ENCODE results near the gene PISD.

Gene PISD

DNA sequence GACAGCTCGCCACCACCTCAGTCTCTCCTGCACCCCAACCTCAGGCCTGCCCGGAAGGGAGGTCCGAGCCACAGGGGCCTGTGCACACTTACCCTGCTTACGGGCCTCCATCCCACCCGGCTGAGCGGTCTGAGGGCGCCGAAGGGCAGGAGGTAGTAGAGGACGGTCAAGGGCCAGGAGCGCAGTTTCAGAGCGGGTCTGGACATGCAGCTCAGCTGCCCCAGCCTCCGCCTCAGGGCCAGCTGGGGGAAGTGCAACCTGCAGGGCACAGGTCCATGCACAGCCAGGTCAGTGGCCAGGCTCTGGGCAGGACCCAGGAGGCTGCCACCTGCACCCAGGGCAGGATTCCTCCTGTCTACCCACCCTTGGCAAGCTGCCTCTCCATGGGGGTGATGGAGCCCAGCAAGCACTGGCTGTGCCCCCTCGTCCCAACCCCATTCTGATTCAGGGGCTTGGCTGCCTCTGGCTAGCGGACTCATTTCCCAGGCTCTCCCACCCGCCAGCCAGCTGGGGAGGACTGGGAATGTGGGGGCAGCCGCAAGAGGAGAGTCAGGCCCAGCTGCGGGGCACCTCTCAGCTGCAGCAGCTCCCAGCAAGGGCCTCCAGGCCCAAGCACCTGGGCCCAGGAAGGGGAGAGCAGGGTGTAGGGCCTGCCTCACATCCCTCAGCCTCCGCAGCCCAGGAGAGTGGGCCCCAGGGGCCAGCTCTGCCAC lies 38.3 kb downstream of the PISD start:
- H3K4me3 ChIP-seq (ENCODE audit: low read depth, low read length): no peak overlapping the region
- TF ChIP-seq, protein P1, sequence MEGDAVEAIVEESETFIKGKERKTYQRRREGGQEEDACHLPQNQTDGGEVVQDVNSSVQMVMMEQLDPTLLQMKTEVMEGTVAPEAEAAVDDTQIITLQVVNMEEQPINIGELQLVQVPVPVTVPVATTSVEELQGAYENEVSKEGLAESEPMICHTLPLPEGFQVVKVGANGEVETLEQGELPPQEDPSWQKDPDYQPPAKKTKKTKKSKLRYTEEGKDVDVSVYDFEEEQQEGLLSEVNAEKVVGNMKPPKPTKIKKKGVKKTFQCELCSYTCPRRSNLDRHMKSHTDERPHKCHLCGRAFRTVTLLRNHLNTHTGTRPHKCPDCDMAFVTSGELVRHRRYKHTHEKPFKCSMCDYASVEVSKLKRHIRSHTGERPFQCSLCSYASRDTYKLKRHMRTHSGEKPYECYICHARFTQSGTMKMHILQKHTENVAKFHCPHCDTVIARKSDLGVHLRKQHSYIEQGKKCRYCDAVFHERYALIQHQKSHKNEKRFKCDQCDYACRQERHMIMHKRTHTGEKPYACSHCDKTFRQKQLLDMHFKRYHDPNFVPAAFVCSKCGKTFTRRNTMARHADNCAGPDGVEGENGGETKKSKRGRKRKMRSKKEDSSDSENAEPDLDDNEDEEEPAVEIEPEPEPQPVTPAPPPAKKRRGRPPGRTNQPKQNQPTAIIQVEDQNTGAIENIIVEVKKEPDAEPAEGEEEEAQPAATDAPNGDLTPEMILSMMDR (IDR thresholded peaks at IDR 0.05; ENCODE audit: insufficient read depth, low read depth, low read length, missing control alignments): no peak
- no peak for DNase-seq (ENCODE audit: low read depth)

DNA sequence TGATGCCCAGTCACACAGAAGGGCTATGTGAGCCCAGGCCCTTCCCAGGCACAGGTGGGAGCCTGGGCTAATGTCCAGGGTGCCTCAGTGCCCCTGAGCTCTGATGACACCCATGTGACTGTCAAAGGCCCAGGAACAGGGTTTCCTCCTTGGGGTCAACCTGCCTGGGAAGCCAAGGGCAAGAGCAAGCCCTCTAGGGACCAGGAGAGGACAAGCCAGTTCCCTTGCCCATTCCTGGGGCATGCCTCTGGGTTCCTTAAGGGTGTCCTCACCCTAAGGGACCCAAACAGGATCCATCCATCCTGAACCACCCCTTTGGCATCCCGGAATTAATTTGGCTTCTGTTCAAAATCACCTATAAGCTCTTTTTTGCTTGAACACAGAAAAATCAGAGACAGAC lies 39.0 kb downstream of the PISD start:
- DNase-seq (ENCODE audit: low read depth): no peak
- no peak overlapping the region for H3K4me3 ChIP-seq (ENCODE audit: low read depth, low read length)
- TF ChIP-seq, protein P1 (IDR thresholded peaks at IDR 0.05; ENCODE audit: insufficient read depth, low read depth, low read length, missing control alignments): no peak

DNA sequence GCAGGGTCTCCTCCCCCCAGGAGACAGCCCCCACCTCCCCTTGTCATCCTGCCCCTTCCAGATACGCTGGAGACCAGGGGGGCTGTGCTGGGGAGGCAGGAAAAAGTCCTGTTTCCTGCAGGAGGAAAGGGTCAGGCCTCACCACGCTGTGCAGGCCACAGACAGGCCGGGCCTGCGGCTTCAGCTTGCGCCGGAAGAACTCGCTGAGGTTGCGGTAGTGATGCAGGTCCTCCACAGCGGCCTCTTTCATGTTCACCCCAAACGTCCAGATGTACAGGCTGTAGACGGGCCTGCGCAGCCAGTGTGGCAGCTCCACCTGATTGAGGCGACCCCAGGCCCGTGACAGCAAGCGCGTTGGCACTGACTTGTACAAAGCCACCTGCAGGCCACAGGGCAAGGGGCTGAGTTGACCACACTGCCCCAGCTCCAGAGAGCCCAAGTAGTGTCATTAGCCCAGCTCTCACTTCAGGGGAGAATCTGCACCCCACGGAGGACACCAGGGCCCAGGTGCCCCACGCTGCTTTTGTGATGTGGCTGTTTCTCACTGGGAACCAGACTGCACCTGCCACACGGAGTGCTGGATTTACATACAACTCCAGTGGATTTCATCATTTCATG lies 40.4 kb downstream of the PISD start:
- H3K4me3 ChIP-seq (ENCODE audit: low read depth, low read length): no peak overlapping the region
- DNase-seq (ENCODE audit: low read depth): no peak
- TF ChIP-seq, protein P1 (IDR thresholded peaks at IDR 0.05; ENCODE audit: insufficient read depth, low read depth, low read length, missing control alignments): no peak

- no peak overlapping the region for H3K4me3 ChIP-seq (ENCODE audit: low read depth, low read length)
- DNase-seq (ENCODE audit: low read depth): no peak
- TF ChIP-seq, protein P1 (IDR thresholded peaks at IDR 0.05; ENCODE audit: insufficient read depth, low read depth, low read length, missing control alignments): no peak
These were observed 41.1 kb downstream of the PISD start for GRCh38 chr22:31620756-31621480.

DNA sequence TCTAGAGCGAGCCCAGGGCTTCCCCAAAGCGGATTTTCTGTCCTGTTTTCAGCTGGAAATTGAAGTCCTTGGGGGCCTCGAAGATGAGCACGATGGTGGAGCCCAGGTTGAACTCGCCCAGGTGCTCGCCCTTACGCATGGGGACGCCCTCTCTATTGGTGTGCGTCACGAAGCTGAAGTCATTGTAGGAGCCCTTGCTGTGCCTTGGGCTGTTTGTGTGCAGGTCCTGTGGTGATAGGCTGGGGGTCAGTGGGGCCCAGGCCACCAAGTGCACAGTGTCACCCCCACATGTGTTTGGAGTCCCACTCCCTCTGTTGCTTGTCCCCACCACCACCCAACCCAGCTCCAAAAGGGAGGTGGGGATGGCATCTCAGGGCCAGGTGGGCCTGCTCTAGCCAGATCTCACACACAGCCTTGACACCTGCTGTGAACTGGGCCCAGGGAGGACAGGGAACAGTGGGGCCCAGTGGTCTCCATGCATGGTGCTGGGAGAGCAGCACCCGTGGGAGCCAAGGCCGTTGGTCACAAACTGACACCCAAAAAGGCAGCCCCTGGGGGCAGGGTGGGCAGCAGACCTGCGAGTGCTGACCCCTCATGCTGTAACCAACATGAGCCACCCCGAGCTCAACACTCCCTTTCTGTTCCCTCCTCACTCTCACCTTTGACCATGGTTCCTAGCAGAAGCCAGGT lies 42.3 kb downstream of the PISD start:
- DNase-seq (ENCODE audit: low read depth): no peak
- TF ChIP-seq, protein P1 (IDR thresholded peaks at IDR 0.05; ENCODE audit: insufficient read depth, low read depth, low read length, missing control alignments): no peak
- no peak overlapping the region for H3K4me3 ChIP-seq (ENCODE audit: low read depth, low read length)

DNA sequence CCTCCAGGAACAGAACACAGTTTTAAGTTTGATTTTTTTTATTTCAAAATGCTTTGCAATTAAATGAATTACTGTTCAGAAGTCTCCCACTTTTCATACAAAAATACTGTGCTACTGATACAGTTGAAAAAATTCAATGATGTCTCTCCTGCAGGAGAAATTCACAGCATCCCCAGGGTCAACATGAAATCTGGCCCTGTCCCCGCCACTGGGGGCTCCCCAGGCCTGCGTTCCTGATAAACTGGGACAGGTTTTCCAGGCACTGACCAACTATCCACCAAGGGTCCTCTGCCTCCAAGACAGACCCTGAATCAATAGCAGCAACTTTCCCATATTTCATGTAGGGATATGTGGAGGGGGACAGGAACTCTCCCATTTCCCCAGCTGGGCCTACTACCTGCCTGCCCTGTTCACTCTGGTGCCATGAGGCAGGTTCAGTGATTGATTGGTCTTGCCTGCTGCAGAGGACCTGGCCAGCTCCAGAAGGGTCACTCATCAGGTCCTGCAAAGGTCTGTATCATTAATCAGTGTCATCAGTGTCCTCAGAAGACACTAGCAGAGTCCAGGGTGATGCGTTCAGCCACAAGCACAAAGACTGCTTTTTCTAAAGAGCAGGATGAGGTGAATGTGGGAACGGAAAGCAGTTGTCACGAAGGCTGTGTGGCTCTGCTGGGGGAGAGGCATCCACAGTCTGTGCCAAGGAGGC lies 43.4 kb downstream of the PISD start:
- no peak for DNase-seq (ENCODE audit: low read depth)
- TF ChIP-seq, protein P1 (IDR thresholded peaks at IDR 0.05; ENCODE audit: insufficient read depth, low read depth, low read length, missing control alignments): no peak
- H3K4me3 ChIP-seq (ENCODE audit: low read depth, low read length): no peak overlapping the region
